Raji (cell line): ENCODE results near the gene TRMT112.

Experiments
- POLR2A ChIP-seq: IDR thresholded peaks from 2 replicates; pipeline ENCODE4 v1.6.1; 2011; ENCODE audit warnings: low read depth, low read length, control low read depth; ENCODE audit not compliant: insufficient read depth

Gene TRMT112

DNA sequence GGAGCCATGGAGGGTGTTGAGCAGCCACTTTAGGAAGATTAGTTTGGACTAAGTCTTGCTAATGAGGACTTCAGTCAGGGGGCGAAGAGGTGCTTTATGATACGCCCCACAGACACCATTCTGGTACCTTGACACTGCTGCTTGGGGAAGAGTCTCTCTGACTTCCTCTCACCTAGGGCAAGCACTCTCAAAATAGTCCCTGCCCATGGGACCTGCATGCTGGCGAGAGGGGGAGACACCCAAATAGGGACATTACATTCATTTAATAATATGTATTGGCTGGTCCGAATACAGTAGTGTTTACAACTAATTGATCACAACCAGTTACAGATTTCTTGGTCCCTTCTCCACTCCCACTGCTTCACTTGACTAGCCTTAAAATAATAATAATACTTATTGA, 21.6 kb downstream of the TRMT112 start:
- TF ChIP-seq POLR2A, result no peak

DNA sequence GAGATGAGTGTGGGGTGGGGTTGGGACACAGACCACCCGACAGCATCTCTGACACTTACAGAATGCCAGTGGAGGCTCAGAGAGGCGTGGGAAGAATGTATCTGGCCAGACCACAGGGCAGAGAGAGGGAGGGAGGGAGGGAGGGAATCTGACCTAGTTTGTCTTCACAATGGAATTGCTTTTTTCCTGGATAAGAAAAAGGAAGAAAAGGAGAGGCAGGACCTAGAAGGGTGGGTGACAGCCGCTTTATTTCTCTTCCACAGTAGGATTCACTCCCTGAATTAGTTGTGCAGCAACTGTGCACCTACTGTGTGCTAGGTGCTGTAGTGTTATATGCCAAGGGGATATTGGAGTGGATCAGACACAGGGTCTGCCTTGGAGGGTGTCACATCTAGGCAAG, 22.6 kb downstream of the TRMT112 start:
- no peak for TF ChIP-seq POLR2A

DNA sequence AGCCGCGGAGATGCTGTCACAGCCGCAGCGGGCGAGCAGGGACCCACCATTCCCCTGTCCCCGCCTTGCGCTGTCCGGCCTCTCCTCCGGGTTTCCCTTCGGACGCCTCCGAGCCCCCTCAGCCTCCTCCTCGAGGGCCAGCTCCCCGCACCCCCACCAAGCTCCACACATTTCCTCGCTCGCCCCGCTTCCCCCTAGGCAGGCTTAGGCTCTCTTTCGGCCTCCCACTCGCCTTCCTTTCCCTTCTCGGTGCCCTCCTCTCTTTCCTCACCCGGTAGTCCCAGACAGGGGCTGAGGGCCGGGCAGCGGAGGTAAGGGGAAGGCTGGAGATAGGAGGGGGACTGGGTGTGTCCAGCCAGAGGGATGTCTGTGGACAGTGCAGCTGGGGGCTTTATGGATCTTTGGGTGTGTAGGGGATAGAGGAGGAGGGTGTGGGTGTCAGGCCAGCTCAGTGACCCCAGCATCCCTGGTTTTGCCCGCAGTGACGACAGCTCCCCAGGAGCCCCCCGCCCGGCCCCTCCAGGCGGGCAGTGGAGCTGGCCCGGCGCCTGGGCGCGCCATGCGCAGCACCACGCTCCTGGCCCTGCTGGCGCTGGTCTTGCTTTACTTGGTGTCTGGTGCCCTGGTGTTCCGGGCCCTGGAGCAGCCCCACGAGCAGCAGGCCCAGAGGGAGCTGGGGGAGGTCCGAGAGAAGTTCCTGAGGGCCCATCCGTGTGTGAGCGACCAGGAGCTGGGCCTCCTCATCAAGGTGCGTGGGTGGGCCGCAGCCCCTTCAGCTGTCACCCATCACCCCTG, 24.7 kb downstream of the TRMT112 start:
- no peak for TF ChIP-seq POLR2A

DNA sequence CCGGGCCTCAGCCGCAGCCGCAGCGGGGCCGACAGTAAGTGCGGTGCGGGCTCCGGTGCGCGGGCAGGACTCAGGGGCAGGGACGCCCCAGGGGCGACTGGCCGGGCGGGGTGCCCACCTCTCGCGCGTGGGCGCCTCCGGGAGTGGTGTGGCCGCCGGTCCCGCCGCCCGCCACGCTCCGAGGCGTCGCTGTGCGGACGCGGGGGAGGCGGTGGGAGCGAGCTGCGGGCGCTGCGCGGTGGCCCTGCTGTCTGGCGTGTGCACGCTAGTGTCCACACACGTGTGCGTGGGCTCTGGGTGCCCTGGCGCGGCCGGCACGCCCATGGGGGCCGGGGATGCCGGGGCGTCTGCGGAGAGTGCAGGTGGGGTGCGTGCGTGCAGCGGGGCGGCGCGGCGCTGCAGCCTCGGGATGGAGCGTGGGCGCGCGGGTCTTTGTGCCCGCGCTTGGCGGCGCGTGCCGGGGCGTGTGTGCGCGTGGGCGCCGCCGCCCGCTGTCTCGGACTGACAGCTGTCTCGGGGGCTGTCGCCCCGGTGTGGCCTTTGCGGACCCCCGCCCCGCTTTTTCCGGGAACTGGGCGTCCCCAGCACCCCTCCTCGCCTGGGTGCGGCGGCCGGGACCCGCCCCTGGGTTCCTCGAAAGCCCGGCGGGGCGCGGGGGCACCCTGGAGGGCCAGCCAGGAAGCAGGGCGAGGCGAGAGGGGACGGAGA, 25.5 kb downstream of the TRMT112 start:
- TF ChIP-seq POLR2A, result no peak

DNA sequence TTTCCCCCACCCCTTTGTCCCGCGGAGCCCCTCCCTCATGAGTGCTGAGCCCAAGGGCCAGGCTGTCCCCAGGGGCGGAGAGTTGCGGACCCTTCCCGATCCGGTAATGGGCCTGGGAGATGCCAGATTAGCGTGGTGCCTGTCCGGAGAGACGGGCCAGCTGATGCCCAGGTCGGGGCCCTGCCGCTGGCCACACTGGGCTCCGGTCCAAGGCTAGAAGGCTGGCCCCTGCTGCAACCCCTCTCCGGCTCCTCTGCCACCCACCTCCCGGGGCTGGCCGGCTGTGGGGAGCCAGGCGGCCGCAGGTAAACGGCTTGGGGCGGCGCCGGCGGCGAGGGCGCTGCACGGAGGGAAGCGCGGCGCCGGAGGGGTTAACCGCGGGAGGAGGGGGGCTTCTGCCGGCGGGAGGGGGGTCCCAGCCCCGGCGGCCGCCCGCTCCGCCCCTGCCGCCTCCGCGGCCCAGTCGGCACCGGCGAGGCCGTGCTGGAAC, 26.1 kb downstream of the TRMT112 start, which contains the start of gene KCNK4:
Gene KCNK4 (plus strand): TSS at position 41 of the 490 bp plus-strand sequence. CDS start 1,717 bp downstream, outside the sequence.
- no peak for TF ChIP-seq POLR2A

DNA sequence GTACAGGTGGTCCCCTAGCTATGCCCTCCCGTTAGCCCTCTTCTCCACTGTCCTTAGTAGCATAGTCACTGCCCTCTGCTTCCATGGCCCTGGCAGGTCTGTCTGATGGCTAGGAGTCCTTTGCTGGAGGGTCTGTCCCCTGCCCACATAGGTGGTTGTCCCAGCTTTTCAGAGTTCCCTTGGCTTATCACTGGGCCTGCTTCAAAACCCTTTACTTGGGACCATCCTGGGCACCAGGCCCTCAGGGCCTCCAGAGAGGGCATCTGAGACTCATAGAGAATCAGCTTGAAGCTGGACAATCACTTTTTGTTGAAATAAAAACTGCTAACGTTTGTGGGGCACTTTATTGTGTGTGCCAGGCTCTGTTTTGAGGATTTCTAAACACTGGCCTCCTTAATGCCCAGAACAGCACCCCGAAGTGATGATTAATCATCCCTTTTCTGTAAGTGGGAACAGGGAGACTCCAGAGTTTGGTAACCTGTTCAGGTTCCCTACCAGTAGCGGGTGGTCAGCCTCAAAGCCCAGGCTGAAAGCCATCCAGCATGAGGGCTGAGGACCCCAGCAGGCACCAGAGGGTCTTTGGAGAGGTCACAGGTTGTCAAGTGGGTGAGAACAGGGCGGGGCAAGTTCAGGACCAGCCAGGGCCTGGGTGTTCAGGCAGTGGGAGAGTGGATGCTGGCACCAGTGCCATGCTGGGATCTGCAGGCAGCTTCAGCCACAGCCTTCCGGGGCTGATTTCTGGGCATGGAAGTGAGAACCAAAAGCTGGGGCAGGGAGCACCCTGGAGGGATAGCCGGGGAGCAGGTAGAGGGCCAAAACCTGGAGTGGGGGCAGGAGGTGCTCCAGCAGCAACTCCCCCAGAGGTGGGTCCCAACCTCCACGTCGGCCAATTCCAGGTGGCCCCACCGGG, 26.8 kb downstream of the TRMT112 start:
- TF ChIP-seq POLR2A, result no peak

DNA sequence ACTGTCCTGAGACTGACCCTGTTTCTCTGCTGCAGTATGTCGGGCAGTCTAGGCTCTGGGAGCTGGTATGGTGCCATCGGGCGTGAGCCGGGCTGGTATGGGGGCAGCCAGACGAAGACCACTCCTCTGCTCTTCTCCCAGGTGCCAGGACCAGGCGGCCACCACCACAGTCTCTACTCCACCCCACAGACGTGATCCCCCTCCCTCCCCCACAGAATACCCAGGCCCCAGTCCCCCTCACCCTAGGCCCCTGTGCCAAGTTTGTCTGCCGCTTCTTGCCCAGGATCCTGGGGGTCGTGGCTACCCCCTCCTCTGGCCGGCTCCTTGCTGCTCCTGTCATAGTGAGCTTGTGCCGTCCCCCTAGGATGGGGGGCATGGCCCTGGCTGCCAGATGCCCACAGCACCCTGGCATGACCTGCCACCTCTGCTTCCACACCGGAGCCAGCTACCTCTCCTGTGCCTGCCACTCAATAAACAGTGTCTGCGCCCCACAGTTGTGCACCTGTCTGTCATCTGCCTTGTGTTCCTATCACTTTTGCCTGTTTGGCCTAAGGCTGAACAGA, 28.3 kb downstream of the TRMT112 start:
- TF ChIP-seq POLR2A, result no peak

DNA sequence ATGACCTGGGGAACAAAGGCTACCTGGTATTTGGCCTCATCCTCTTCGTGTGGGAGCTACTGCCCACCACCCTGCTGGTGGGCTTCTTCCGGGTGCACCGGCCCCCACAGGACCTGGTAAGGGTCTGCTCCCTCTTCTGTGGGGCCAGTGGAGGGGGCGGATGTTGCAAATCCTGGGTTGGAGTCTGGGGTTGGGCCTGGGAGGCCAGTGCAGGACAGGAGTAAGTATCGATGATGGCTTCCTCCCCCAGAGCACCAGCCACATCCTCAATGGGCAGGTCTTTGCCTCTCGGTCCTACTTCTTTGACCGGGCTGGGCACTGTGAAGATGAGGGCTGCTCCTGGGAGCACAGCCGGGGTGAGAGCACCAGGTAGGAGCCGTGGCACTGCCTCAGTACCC, 29.0 kb downstream of the TRMT112 start:
- TF ChIP-seq POLR2A, result no peak

DNA sequence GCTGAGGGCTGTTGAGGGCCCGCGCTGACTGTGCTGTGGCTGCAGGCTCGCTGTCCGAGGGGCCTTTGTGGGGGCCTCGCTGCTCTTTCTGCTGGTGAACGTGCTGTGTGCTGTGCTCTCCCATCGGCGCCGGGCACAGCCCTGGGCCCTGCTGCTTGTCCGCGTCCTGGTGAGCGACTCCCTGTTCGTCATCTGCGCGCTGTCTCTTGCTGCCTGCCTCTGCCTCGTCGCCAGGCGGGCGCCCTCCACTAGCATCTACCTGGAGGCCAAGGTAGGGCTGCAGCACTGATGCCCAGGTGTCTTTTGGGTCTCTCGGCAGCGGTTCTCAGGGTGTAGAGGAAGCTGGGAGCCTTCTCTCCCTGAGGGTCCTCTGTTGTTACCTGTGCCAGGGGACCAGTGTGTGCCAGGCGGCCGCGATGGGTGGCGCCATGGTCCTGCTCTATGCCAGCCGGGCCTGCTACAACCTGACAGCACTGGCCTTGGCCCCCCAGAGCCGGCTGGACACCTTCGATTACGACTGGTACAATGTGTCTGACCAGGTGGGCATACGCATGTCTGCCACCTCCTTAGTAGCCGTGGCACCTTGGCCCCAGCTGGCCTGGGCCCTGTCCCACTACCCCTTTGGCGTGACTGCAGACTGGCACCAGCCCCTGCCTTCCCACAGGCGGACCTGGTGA, 29.5 kb downstream of the TRMT112 start:
- no peak for TF ChIP-seq POLR2A

DNA sequence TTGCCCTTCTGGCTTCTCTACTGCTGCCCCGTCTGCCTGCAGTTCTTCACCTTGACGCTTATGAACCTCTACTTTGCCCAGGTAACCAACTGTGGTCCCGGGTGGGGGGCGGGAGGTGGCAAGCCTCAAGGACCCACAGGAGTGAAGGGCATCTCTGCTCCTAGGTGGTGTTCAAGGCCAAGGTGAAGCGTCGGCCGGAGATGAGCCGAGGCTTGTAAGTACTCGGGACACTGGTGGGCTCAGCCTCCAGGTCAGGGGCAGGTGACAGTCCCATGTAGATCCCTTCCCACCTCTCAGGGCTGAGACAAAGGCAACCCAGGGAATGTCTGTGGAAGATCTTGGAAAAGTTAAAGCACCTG, 30.6 kb downstream of the TRMT112 start:
- TF ChIP-seq POLR2A, result no peak

DNA sequence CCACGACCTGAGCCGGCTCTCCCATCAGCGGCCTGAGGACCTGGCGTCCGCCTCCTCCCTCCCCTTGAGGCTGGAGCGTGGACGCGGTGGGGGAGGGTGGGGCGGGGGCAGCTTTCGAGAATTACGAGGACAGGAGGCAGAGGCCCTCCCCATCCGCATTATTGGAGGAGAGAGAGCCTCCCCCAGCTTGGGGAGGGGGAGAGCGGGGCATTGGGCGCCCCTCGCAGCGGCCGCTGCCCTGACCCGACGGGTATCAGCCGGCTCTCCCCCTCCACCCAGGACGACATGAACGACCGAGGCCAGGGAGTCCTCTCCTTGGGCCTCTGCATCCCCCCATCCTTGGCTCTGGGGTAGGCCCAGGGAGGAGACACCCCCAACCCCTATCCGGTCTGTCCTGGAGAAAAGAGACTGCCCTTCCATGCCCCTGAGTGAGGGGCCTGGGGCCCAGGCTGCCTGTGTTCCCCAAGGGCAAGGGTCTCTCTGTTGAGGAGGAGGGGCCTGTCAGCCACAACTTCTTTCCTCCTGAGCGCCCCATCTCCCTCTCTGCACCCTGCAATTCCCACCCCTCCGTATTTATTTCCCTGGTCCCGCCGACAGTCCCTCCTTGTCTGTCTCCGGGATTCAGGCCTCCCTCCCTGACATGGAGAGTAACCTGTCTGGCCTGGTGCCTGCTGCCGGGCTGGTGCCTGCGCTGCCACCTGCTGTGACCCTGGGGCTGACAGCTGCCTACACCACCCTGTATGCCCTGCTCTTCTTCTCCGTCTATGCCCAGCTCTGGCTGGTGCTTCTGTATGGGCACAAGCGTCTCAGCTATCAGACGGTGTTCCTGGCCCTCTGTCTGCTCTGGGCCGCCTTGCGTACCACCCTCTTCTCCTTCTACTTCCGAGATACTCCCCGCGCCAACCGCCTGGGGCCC, 31.2 kb downstream of the TRMT112 start:
- TF ChIP-seq POLR2A, result peak; percentile 45

DNA sequence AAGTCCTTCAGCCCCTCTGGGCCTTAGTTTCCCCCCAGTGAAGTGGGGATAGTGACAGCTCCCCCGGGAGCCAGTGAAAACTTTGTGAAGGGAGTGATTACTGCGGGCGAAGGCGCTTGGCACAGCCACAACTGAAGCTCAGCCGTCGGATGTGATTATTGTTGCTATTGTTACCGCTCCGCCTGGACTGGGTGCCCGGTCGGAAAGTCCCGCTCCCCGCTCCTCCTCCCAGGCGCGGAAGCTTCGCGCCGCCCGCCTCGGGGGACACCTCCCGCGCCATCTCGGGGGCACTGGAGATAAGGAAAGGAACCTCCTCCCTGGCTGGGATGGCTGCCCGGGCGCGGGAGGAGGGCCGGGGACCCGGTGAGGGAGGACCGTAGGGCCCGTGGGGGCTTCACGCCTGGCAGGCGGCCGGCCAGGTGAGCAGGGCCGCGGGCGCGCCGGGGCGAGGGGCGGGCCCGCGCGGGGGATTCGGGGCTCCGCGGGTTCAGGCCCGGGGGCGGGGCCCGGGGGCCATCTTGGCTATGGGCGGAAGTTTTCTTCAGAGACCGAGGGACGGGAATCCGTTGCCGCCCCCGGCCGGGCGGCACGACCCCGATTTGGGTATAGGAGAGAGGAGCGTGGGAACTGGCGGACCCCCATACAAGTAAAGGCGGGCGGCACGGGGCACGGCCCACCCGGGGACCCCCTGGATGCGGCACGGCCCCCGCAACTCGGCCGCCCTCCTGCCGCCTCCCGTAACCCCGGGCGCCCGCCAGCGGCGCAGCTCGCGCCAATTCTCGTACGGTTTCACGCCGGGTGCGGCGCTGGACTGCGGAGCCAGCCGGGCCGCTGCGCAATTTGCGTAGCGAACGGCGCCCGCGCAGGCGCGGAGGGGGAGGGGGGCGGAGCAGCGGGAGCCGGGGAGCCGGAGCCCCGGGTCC, 32.1 kb downstream of the TRMT112 start, which contains the start of gene GPR137:
Gene GPR137 (plus strand): TSS at position 887 of the 923 bp plus-strand sequence. CDS start 677 bp downstream, outside the sequence.
- TF ChIP-seq POLR2A, result no peak; the same call in 1 of the 2 replicates
